Stimulated activated CD8-positive, alpha-beta memory T cell treated with anti-CD3 and anti-CD28 coated beads, Interleukin-2, amount 100 ng/mL, for 48 hours (primary cell): ENCODE results near the gene MKKS.

Experiments
- DNase-seq, 2 donors: peaks; one replicate each; pipeline ENCODE4 v3.0.0-alpha.2; 2020; ENCODE audit warnings: low read depth in 2 of 2

Gene MKKS

GRCh38 chr20:10369723-10370090 is 64.3 kb downstream of the MKKS start:
- no peak for DNase-seq

GRCh38 chr20:10368702-10369041 is 65.3 kb downstream of the MKKS start:
- no peak for DNase-seq

DNA sequence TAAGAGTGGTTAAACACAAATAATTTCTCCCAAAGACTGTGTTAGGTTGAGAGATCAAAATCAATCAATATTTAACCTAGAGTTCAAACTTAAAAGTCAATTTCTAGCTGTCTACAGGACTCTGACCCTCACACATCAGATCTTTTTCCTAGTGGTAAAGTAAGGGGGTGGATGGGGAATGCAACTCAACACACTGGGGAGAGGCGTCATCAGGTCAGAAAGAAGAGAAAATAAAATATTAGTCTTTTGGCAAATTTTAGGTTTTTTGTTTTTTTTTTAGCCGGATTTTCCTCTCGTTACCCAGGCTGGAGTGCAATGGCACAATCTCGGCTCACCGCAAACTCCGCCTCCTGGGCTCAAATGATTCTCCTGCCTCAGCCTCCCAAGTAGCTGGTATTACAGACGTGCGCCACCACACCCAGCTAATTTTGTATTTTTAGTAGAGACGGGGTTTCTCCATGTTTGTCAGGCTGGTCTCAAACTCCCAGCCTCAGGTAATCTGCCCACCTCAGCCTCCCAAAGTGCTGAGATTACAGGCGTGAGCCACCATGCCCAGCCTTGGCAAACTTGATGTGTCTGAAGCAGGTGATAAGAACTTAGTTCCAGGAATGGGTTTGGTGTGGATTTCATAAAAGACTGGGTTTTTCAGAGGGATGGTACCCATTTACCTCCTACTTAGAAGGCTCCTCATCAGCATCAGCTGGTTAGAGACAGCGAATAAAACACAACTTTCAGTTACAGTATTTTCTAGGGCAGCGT is 65.9 kb downstream of the MKKS start:
- no peak for DNase-seq

DNA sequence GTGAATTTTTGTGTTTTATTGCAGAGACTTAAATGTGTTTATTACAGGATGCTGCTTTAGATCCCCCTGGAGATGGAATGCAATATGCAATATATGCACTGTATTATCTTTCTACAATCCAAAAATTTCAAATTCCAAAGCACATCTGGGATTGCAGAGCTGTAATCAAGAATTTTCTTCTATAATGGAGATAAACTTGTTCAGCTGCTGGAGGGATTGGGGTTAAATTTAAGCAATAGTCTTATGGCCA is 66.4 kb downstream of the MKKS start:
- no peak for DNase-seq

DNA sequence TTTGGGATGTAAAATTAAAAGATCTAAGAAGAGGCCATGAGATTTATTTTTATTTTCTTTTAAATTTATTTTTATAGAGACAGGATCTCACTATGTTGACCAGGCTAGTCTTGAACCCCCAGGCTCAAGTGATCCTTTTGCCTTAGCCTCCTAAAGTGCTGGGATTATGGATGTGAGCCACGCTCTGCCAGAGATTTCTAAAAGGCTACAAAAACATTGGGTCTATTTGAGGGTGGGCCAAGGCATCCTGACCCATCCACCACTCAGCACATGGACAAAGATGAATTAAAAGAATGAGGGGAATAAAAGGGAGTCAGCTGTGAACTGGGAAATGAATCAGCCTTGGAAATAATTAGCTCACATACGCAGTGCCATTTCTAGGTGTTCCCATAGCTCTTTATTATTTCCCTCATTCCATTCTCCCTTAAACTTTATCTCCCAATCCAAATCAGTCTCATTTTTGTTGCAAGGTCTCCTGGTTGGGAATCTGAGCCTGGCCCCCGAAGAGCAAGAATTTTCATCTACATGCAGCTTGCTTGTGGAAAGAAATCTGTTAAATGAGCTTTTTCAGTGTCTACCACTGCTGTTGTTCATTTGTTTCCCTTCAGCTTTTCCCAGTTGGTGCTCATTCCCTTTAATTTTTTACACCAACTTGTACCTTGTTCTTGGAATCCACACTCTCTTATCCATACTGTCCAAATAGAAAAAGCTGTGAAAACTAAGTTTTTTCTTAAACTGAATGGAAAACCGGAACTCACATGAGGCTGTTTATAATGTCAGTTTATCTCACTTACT is 66.9 kb downstream of the MKKS start:
- DNase-seq: no peak

- DNase-seq: no peak
Measured at GRCh38 chr20:10362674-10363073, 71.3 kb downstream of the MKKS start.

- DNase-seq: no peak
Measured at GRCh38 chr20:10360878-10361277, 73.1 kb downstream of the MKKS start.

DNA sequence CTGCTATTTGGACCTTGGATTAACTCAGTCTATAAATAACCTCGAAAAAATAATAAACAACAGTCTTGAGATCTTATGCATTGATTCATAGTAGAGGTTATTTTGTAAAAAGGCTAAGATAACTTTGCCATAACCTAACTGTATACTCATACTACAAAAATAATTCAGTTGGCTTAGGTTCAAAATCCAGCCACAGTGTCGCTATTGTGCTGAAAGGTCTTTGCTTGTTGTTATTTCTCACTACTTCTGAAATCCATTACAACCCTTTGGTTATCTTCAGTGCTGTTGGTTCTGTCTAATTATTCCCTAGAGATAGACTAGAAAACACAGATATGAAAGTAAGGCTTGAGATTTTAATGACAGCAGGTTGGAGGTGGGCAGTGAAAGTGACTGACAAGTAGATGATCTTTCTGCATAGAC is 74.4 kb downstream of the MKKS start:
- no peak for DNase-seq

DNA sequence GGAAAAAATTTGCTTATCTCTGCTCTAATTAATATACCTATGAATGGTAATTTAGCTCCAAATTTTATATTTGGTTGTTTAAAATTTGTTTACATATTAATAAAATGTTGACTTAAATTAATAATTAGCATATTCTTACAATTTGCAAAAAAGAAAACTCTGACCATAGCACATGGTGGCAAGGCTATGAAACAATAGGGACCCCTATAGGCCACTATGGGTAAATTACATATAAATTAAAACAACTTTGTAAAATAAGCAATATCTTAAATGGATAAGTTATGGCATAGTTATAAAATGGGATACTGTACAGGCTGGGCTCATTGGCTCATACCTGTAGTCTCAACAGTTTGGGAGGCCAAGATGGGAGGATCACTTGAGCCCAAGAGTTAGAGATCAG is 76.0 kb downstream of the MKKS start:
- DNase-seq: no peak

- no peak for DNase-seq
Measured at GRCh38 chr20:10357061-10357708, 76.8 kb downstream of the MKKS start.

GRCh38 chr20:10356628-10357027 is 77.4 kb downstream of the MKKS start:
- DNase-seq: no peak

GRCh38 chr20:10352934-10353824 is 80.8 kb downstream of the MKKS start:
- DNase-seq: no peak
